Left ventricle myocardium superior (tissue), 1 donor: ENCODE measurements around the gene DIO1. TPM values are rescaled to one million over a fixed set of nuclear protein-coding genes. Genes with fewer than 3 reads are reported as not detected.
"Not testable (repeated sequence)": the region's sequence is repeated elsewhere in the genome, so short reads cannot be mapped to it uniquely, and the experiment has no call there.

Experiments
- ATAC-seq: fragments of 200-7000 bp; cut with Tn5 transposase; one replicate; pipeline ENCODE4 v1.9.1; 2020; ENCODE audit warnings: mild to moderate bottlenecking, moderate library complexity
- DNase-seq: peaks from one replicate; pipeline ENCODE4 v3.0.0-alpha.2; 2020
- intact Hi-C: fragments of 100-400 bp; cut with micrococcal nuclease; formaldehyde crosslinking; loops from one replicate; pipeline ENCODE4 v1.11.0; 2022
- long read RNA-seq: library from polyadenylated mRNA; unstranded; transcript quantifications from one replicate; pipeline ENCODE4 v2.0.0, GENCODE V29; 2021
- total RNA-seq: library from RNA; stranded (reverse); fragmentation: NEBNext Ultra II Directional; extraction: Animal tissue kit (Norgen Biotek cat#: 25700); gene quantifications from one replicate; pipeline ENCODE4 v1.2.1, GENCODE V29; 2021
- donor health status: DM: no; HTN: yes; CAD: no; lungs with severe emphysema.

Gene DIO1
- total RNA-seq, result not detected
- long read RNA-seq, result 0 reads

GRCh38 chr1:53893999-53894636 is at the start of gene DIO1:
DIO1 (plus strand) TSS chr1:53894187; CDS start chr1:53894211, 24 bp downstream.
- intact Hi-C loops, result no loop called here
- no peak for ATAC-seq
- no peak for DNase-seq

DNA sequence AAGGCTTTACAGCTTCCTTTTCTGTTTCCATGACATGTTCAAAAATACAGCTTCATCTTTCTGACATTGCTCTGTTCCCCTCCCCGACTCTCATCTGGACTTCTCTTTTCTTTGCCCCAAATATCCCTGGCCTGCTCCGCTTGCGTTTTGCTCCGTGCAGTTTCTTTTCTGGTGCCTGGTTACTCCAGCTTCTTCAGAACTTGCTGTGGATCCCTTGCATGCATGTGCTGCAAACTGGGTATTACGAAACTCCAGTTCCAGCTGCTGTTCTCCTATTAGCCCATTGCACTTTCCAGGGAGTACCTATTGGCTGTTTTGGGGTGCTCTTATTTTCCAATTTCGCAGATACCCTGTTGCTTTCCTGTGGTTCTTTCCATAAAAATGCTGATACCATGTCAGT is 46.0 kb upstream of the DIO1 start:
- no peak for DNase-seq
- intact Hi-C loops, result no loop called here
- no peak for ATAC-seq

DNA sequence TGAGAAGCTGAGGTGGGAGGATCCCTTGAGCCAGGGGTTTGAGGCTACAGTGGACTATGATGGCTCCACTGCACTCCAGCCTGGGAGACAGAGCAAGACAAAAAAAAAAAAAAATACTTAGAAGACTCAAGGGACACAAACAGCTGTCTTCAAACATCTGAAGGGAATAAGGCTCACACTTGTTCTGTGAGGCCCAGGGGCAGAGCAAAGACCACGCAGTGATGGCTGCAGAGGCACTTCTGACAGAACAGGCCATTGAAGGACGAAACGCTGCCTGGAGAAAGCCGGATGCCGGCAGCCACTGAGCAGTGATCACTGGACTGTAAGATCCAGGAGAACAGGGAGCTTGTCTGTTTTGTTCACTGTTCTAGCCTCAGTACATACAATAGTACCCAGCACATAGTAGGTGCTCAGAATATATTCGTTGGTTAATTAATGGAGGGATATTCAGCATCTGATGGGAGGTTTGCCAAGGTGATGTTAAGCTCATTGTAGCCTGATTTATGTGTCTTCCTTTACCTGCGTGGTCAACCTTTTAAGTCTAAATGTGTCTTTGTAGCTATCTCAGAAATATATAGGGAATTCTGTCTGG is 43.8 kb upstream of the DIO1 start:
- intact Hi-C loops, result no loop called here
- no peak for DNase-seq
- no peak for ATAC-seq

- DNase-seq (no peak), ATAC-seq (no peak)
- intact Hi-C loops, result no loop called here
Observed at GRCh38 chr1:53851571-53852285, 42.3 kb upstream of the DIO1 start.

DNA sequence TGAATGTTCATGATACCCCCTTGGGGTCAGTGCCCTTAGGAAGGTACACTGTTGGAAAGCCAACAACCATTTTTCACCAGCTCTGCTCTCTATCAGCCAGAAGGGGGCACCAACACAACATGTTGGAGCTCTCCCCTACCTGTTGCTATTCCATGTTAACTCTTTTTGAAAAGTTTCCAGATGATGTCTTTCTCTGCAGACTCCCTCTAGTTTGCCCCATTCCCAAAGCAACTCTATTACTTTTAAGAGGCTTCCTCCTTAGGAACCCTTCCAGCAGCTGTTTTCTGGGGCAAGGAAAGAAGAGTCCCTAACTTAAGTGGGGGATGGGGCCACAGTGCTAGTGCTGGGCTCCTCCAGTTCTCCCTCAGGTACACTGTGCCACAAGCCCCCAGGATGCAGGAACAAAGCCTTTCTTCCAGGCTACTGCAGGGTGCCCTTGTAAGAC is 33.0 kb upstream of the DIO1 start:
- ATAC-seq, result peak; percentile 60
- DNase-seq, result no peak
- intact Hi-C loops, result no loop called here

DNA sequence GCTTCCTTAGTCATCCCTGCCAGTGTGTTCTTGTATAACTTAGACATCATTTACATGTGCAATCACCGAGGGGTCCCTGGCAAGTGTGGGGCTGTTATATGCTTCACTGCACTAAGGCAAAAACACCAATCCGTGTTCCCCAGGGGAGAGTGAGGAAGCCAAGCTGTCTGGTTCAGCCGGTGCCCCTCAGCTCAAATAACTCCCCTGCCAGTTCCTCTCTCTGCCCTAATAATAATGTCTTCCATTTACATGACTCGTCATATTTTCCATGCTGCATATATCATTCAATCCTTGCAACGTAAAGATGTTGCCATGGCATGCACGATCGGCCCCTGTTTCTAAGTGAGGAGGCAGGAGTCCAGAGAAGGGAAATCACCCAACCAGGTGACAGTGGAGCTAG is 31.5 kb upstream of the DIO1 start:
- no peak for DNase-seq

DNA sequence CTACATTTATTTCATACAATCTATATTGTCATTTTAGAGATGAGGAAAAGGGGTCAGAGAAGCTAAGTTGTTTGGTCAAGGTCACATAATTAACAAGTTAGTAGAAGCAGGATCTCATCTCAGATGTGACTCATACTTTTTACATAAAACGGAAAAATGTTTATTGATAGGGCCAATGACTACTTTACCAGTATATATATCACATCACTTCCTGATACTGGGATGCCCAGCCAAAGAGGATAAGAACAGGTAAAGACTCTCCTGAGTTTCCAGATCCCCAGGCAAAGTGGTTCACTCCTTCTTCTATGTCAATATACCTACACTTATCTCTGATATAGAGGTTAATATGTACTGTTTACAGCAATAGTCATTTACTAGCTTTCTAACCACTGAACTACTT is 25.4 kb upstream of the DIO1 start:
- ATAC-seq, result no peak
- DNase-seq, result no peak
- intact Hi-C loops, result no loop called here

More for the DNA sequence above, 31.5 kb upstream of the DIO1 start:
- no peak for ATAC-seq
- intact Hi-C loops, result no loop called here

- DNase-seq (no peak), ATAC-seq (no peak)
- intact Hi-C loops, result no loop called here
Observed at GRCh38 chr1:53869454-53870117, 24.4 kb upstream of the DIO1 start.

- ATAC-seq, result no peak
- intact Hi-C loops, result no loop called here
- DNase-seq, result no peak
Observed at GRCh38 chr1:53871221-53871620, 22.8 kb upstream of the DIO1 start.

GRCh38 chr1:53871773-53872484 is 22.1 kb upstream of the DIO1 start:
- DNase-seq (no peak), ATAC-seq (no peak)
- intact Hi-C loops, result no loop called here

DNA sequence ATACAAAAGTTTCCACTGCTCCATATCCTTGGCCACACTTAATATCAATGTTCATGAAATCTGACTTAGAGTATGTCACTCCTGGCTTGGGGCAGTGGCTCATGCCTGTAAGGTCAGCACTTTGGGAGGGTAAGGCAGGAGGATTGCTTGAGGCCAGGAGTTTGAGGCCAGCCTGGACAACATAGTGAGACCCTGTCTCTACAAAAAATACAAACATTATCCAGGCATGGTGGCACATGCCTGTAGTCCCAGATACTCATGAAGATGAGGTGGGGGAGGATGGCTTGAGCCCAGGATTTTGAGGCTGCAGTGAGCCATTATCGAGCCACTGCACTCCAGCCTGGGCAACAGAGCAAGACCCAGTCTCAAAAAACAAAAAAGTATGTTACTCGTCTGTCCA is 18.8 kb upstream of the DIO1 start:
- intact Hi-C loops, result loop anchor here (5.0 kb wide), 1 partner anchor 82 kb away; no protein-coding TSS in a partner anchor
- not testable (repeated sequence) for ATAC-seq, DNase-seq

DNA sequence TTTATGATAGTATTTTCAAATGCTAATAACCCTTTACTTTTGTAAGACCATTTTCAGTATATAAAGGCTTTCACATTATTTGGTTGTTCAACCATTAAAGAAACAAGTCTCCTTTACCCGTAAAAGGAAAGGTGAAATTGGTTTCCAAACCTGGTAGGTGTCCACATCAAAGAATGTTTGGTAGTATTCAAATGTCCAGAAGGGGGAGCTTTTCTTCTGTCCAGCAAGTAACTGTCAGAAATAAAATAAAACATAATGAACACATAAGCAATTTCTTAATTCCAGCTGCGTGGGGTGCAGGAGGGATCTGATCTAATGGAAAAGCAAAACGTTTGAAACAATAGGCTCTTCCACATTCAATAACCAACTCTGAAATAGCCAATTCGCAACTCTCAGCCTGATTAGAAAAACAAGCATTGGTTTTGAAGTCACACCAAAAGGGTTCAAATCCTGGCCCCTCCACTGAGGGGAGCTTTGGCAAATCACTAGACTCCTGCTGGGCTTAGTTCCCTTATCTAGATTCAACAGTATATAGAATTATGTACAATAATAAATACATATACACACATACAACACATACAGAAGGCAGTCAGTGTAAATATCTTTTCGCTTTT is 15.4 kb upstream of the DIO1 start:
- DNase-seq (no peak), ATAC-seq (no peak)
- intact Hi-C loops, result loop anchor here (5.0 kb wide), 1 partner anchor 79 kb away; no protein-coding TSS in a partner anchor

DNA sequence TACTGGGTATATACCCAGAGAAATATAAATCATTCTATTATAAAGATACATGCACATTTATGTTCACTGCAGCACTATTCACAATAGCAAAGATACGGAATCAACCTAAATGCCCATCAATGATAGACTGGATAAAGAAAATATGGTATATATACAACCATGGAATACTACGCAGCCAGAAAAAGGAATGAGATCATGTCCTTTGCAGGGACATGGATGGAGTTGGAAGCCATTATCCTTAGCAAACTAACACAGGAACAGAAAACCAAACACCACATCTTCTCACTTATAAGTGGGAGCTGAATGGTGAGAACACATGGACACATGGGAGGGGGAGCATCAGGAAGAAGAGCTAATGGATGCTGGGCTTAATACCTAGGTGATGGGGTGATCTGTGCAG is 12.1 kb upstream of the DIO1 start:
- DNase-seq, intact Hi-C loops, ATAC-seq: not testable (repeated sequence)

GRCh38 chr1:53883600-53883999 is 10.4 kb upstream of the DIO1 start:
- intact Hi-C loops, DNase-seq, ATAC-seq: not testable (repeated sequence)

GRCh38 chr1:53888681-53889080 is 5.3 kb upstream of the DIO1 start:
- DNase-seq (no peak), ATAC-seq (no peak)
- intact Hi-C loops, result no loop called here

DNA sequence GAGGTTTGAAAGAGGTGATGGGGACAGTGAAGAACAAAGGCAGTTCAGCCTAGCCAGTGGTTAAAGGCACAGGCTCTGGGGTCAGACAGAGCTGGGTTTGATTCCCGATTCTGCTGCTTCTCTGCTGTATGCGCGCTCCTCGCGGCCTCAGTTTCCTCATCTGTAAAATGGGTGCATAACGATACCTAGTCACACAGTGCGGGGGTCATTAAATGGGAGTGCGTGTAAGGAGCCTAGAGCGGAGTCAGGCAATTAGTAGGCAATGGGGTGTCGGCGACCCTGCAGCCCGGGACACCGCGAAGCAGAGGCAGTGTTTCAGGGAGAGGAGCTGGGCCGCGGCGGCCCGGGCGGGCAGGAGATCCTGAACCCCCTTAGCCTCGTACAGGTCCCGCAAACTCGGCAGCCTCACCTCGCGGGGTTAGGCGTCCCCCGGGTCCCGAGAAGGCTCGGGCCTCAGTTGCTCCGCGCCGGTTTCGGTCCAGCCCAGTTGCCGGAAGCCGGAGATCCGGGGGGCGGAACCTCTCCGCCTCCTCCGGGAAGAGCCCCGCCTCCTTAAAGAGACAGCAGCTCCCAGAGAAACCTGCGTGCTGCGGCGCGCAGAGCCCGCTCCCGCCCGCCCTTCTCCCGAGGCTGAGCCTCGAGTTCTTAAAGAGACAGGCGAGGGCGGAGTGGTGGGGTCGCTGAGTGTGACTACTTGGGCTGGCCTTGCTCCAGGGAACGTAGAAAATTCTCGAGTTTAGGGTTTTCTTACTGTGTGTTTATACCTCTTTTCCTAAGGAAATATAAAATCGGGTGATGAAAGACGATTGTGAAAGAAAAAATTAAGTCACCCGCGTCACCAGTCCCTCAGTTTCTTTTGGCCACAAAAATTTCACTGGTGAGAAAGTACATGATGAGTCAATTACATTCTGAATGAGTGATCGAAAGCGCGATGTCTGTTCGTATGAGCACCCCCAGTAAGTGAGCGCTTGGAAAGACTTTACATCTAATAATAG is 4.4 kb upstream of the DIO1 start, which contains the start of gene YIPF1:
Gene YIPF1, minus strand, starts transcription at position 494 of the 995 bp plus-strand sequence. CDS start 860 bp downstream, outside the sequence.
- DNase-seq, result peak; percentile 94
- ATAC-seq, result peak; percentile 100
- intact Hi-C loops, result no loop called here

DNA sequence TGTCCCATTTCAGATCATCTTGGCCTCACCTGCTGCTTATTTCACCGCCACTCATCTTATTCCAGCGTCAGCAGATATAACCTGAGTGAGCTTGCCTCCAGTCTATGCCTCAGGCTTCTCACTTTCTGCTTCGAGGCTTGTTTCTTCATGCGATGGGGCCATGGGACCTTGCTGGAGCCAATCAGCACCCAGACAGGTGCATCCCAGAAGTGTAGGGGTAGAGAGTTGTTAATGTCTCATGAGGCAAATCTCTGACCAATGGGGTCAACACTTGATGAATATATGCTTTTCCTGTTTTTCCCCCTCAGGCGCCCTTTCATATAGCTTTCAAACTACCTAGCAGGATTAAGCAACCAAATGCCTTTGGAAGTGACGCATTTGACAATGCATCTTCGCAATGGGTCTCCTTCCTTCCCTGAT is 3.5 kb upstream of the DIO1 start:
- ATAC-seq (no peak), DNase-seq (no peak)
- intact Hi-C loops, result no loop called here
